ENCODE data around the gene KCNB1.

The KCNB1 gene

GRCh38 chr20:49385465-49385864, 97.0 kb downstream of the KCNB1 start:
- H3K4me3 ChIP-seq (ENCODE audit: low read depth, low read length) = no peak overlapping the region
- no peak for TF ChIP-seq CTCF (IDR thresholded peaks at IDR 0.05; ENCODE audit: low read depth, low read length)
- TF ChIP-seq POLR2A (IDR thresholded peaks at IDR 0.05; ENCODE audit: extremely low read depth, insufficient read length) = no peak
- TF ChIP-seq MAX (IDR thresholded peaks at IDR 0.05; ENCODE audit: low read depth, low read length) = peak; percentile 80
- peak; percentile 49 for DNase-seq (ENCODE audit: low read depth)

- TF ChIP-seq CTCF (IDR thresholded peaks at IDR 0.05; ENCODE audit: low read depth, low read length) (peak; percentile 78), MYC (IDR thresholded peaks at IDR 0.05; ENCODE audit: low read depth, low read length) (no peak)
- H3K4me3 ChIP-seq (ENCODE audit: low read depth, low read length) = no peak overlapping the region
- DNase-seq (ENCODE audit: low read depth) = peak; percentile 75
These were observed 97.7 kb downstream of the KCNB1 start for GRCh38 chr20:49384437-49385434.

GRCh38 chr20:49381558-49382493, 100.6 kb downstream of the KCNB1 start:
- H3K4me3 ChIP-seq (ENCODE audit: low read depth, low read length) = no peak overlapping the region
- no peak for DNase-seq (ENCODE audit: low read depth)
- TF ChIP-seq CTCF (IDR thresholded peaks at IDR 0.05; ENCODE audit: low read depth, low read length) (no peak), MAX (IDR thresholded peaks at IDR 0.05; ENCODE audit: low read depth, low read length) (no peak), POLR2A (IDR thresholded peaks at IDR 0.05; ENCODE audit: extremely low read depth, insufficient read length) (no peak), MYC (IDR thresholded peaks at IDR 0.05; ENCODE audit: low read depth, low read length) (no peak)

GRCh38 chr20:49380337-49380780, 102.1 kb downstream of the KCNB1 start:
- no peak overlapping the region for H3K4me3 ChIP-seq (ENCODE audit: low read depth, low read length)
- no peak for TF ChIP-seq CTCF (IDR thresholded peaks at IDR 0.05; ENCODE audit: low read depth, low read length)
- no peak for TF ChIP-seq MAX (IDR thresholded peaks at IDR 0.05; ENCODE audit: low read depth, low read length)
- TF ChIP-seq POLR2A (IDR thresholded peaks at IDR 0.05; ENCODE audit: extremely low read depth, insufficient read length) = no peak
- TF ChIP-seq MYC (IDR thresholded peaks at IDR 0.05; ENCODE audit: low read depth, low read length) = no peak
- DNase-seq (ENCODE audit: low read depth) = no peak

GRCh38 chr20:49379338-49379737, 103.1 kb downstream of the KCNB1 start:
- no peak for DNase-seq (ENCODE audit: low read depth)
- TF ChIP-seq CTCF (IDR thresholded peaks at IDR 0.05; ENCODE audit: low read depth, low read length) = no peak
- no peak for TF ChIP-seq POLR2A (IDR thresholded peaks at IDR 0.05; ENCODE audit: extremely low read depth, insufficient read length)

More at GRCh38 chr20:49379338-49379737, 103.1 kb downstream of the KCNB1 start:
- no peak overlapping the region for H3K4me3 ChIP-seq (ENCODE audit: low read depth, low read length)

Measured in NB4 (cell line).